Activated T-helper 2 cell treated with anti-CD3 and anti-CD28 coated beads, Interferon-gamma antibody, Interleukin-2, Interleukin-4, amounts not matched to agents 10 μg/mL and 5 μg/mL and 100 μg/mL, durations not matched to agents 14 hours and 24 hours and 36 hours (primary cell): ENCODE data around the gene LENG9. TPM values are rescaled to one million over a fixed set of nuclear protein-coding genes. Genes with fewer than 3 reads are reported as not detected.
"Not testable (repeated sequence)": the region's sequence is repeated elsewhere in the genome, so short reads cannot be mapped to it uniquely, and the experiment has no call there.

ENCODE experiments used
- DNase-seq: peaks from one replicate; pipeline ENCODE4 v3.0.0; 2021; ENCODE audit warnings: low spot score
- H3K27ac Mint-ChIP-seq: one replicate; pipeline ENCODE4 v1.8.0; 2021; ENCODE audit warnings: mixed read lengths
- H3K27me3 Mint-ChIP-seq: one replicate; pipeline ENCODE4 v1.8.0; 2021; ENCODE audit warnings: low read depth, mixed read lengths
- H3K36me3 Mint-ChIP-seq: one replicate; pipeline ENCODE4 v1.8.0; 2021; ENCODE audit warnings: low read depth, mixed read lengths
- H3K4me1 Mint-ChIP-seq: one replicate; pipeline ENCODE4 v1.8.0; 2021; ENCODE audit warnings: low read depth, mixed read lengths
- H3K4me3 Mint-ChIP-seq: one replicate; pipeline ENCODE4 v1.8.0; 2021; ENCODE audit warnings: low read depth, mild to moderate bottlenecking, moderate library complexity, mixed read lengths
- H3K9me3 Mint-ChIP-seq: one replicate; pipeline ENCODE4 v1.8.0; 2021; ENCODE audit warnings: mixed read lengths
- intact Hi-C: fragments of 100-400 bp; cut with micrococcal nuclease; formaldehyde crosslinking; loops from one replicate; pipeline ENCODE4 v1.15.1; 2023
- total RNA-seq: library from RNA; stranded (reverse); gene quantifications from 2 replicates; pipeline ENCODE4 v1.2.3, GENCODE V29; 2022

The LENG9 gene
- total RNA-seq, 1 donor from 2014 or later, result 8.1 TPM

DNA sequence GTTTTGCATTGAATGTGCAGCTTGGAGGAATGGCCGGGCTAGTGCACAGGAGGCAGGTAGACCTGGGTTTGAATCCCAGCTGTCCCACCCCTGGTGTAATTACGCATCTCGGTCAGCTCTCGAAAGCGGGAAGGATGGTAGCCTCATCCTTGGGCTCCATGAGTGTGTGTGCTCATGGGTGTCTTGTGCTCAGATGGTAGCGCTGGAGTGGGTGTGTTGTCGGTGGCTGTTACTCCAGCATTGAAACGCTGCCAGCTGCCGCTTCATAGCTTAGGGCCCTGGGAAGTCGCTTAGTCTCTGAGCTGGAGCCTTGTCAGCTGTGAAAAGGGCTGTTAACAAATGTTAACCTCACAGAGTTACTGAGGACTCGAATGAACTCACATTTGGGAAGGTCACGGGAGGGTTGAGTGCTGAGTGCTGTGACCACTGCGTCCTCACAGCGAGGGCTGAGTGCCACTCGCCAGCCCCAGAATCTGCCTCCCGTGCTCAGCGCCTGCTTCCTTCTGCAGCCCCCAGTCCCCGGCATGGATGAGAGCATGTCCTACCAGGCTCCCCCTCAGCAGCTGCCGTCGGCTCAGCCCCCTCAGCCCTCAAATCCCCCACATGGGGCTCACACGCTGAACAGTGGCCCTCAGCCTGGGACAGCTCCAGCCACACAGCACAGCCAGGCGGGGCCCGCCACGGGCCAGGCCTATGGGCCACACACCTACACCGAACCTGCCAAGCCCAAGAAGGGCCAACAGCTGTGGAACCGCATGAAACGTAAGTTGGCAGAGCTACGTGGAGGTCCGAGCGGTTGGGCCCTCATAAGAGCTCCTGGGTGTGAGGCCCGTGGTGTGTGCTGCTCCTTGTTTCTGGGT, 9.4 kb downstream of the LENG9 start:
- Mint-ChIP-seq H3K36me3 (peaks cover 82% of the 10 kb centered on the region), H3K4me3 (no peak overlapping the region), H3K9me3 (no peaks in the 10 kb centered on the region), H3K27ac (no peak overlapping the region), H3K27me3 (no peaks in the 10 kb centered on the region), H3K4me1 (peaks cover 18% of the 10 kb centered on the region)
- intact Hi-C loops, result no loop called here
- DNase-seq, result no peak

DNA sequence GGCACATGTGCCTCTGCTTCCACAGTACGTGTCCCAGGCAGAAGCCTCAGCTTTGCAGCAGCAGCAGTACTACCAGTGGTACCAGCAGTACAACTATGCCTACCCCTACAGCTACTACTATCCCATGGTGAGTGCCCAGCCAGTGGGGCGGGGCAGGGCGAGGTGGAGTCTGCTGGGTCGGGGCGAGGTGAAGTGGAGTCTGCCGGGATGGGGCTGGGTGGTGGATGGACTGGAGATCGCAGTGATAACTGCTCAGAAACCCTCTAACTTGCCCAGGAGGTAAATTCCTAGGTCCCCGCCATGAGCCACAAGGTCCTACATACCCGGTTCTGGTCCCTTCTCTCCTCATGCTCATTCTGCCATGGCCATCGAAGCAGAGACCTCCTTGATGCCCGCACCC, 11.0 kb downstream of the LENG9 start:
- H3K4me3 Mint-ChIP-seq, result no peak overlapping the region
- intact Hi-C loops, result no loop called here
- peaks cover 76% of the 10 kb centered on the region for H3K36me3 Mint-ChIP-seq
- H3K27ac Mint-ChIP-seq, result no peak overlapping the region
- no peaks in the 10 kb centered on the region for H3K27me3 Mint-ChIP-seq
- peaks cover 21% of the 10 kb centered on the region for H3K4me1 Mint-ChIP-seq
- H3K9me3 Mint-ChIP-seq, result no peaks in the 10 kb centered on the region
- DNase-seq, result no peak

GRCh38 chr19:54451997-54452396, 11.6 kb downstream of the LENG9 start:
- H3K27ac Mint-ChIP-seq, result no peak overlapping the region
- H3K4me1 Mint-ChIP-seq, result peaks cover 24% of the 10 kb centered on the region
- no peaks in the 10 kb centered on the region for H3K27me3 Mint-ChIP-seq
- H3K9me3 Mint-ChIP-seq, result no peaks in the 10 kb centered on the region
- DNase-seq, result no peak
- intact Hi-C loops, result no loop called here
- no peak overlapping the region for H3K4me3 Mint-ChIP-seq
- peaks cover 78% of the 10 kb centered on the region for H3K36me3 Mint-ChIP-seq

DNA sequence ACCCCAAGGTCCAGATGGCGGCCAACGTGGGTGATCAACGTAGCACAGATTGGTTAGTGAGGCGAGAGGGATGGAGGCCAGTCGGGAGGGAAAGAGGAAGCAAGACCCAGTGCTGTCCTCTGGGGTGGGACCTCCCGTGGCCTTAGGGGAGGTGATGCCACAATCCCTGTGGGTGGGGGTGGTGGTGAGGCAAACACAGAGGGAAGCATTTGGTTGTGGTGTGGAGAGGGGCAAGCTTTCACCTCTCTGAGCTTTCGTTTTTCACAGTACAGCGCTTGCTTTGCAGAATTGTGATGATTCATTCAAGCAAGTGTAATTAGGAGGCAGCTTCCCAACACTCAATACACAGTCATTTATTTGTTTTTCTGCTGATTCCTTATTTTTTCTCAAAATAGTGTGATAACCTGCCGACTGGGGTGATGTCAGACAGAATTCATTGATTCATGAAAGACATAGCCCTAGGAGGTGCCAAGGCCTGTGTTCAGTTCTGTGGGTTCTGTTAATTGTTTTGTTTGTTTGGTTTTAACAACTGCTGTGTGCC, 12.2 kb downstream of the LENG9 start:
- intact Hi-C loops, result no loop called here
- Mint-ChIP-seq H3K4me3 (peak overlapping the region; percentile 100), H3K4me1 (peaks cover 27% of the 10 kb centered on the region), H3K36me3 (peaks cover 80% of the 10 kb centered on the region), H3K9me3 (no peaks in the 10 kb centered on the region), H3K27me3 (no peaks in the 10 kb centered on the region), H3K27ac (peak overlapping the region; percentile 55)
- DNase-seq, result no peak

GRCh38 chr19:54449701-54450069, 13.9 kb downstream of the LENG9 start:
- Mint-ChIP-seq H3K36me3 (peaks cover 73% of the 10 kb centered on the region), H3K4me1 (peaks cover 27% of the 10 kb centered on the region)

DNA sequence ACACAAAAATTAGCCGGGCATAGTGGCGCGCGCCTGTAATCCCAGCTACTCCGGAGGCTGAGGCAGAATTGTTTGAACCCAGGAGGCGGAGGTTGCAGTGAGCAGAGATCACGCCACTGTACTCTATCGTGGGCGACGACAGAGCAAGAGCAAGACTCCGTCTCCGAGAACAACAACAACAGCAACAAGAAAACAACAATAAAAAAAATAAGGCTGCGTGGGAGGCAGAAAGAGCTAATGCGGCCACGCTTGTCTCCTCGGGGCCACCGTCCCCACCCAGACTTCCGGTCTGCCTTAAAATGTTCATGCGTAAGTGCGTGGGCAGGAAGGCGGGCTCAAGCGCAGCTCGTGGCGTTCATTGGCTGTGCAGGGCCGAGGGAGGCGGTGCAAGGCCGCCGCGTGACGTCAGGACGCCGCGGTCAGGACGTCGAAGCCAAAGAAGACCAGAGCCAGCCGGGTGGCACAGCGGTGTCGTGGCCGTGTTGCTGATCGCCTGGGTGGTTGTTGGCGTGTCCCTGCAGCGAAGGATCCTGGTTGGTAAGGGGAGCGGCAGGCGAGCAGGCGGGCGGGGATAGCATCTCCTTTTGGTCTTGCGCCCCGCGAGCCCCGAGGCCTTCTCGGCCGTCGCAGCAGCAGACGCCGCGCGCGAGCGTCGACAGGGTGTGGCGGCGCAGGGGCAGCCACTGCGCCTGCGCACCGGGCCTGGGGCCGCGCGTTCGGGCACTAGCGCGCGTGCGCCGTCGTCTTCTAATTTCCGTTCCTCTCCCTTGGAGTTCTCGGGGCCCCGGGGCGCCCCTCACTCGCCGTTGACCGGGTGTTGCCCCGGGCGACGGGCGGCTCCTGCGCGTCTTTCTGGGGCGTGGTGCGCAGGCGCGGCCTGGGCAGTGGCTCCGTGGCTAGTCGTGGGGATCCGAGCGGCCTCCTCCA, 14.5 kb downstream of the LENG9 start, which contains the start of gene LENG8:
LENG8 (plus strand) TSS at position 426 of the 927 bp plus-strand sequence. CDS start 2,146 bp downstream, outside the sequence.
- Mint-ChIP-seq H3K27ac (peak within 1 kb of the TSS; percentile 97), H3K27me3 (no peaks in the 10 kb centered on the region), H3K4me1 (peaks cover 27% of the 10 kb centered on the region), H3K4me3 (peak within 1 kb of the TSS; percentile 100), H3K9me3 (no peaks in the 10 kb centered on the region), H3K36me3 (peaks cover 72% of the 10 kb centered on the region)
- DNase-seq, result peak; percentile 97
- intact Hi-C loops, result loop anchor here (1.0 kb wide), 1 partner anchor 15 kb away; no protein-coding TSS in a partner anchor

More at GRCh38 chr19:54449701-54450069, 13.9 kb downstream of the LENG9 start:
- no peak for DNase-seq
- peak overlapping the region; percentile 86 for H3K27ac Mint-ChIP-seq
- intact Hi-C loops, result loop anchor here (1.0 kb wide), 1 partner anchor 15 kb away; no protein-coding TSS in a partner anchor
- no peaks in the 10 kb centered on the region for H3K27me3 Mint-ChIP-seq
- no peaks in the 10 kb centered on the region for H3K9me3 Mint-ChIP-seq
- H3K4me3 Mint-ChIP-seq, result peak overlapping the region; percentile 100

DNA sequence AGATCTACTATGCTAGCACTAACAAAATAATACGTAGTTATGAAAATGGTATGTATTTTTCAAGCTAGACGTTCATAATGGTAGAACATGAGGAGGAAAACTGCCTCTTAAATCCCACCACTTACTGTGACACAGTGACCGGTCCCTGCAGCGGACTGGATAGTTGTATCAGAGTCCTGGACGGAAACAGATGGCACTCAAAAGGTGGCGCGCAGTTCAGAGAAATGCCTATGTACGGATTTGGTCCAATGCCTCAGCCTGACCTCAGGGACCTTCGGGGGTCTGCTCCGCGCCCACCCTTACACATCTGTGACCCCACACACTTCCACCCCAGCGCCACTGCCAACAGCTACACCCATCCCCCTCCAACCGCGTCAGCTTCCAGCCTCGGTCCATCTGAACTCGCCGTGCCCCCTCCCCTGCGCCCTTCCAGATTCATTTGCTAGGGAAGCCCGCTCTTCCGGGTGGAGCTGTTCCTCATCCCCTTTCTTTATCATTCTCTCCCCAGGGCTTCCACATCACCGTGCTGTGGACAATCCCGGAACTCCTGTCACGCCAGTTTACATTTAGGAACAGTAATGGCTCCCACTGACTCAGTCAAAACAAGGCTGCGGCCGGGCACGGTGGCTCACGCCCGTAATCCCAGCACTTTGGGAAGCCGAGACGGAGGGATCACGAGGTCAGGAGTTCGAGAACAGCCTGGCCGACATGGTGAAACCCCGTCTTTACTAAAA, 15.4 kb downstream of the LENG9 start:
- Mint-ChIP-seq H3K27me3 (no peaks in the 10 kb centered on the region), H3K4me1 (peaks cover 28% of the 10 kb centered on the region)
- intact Hi-C loops, result no loop called here

DNA sequence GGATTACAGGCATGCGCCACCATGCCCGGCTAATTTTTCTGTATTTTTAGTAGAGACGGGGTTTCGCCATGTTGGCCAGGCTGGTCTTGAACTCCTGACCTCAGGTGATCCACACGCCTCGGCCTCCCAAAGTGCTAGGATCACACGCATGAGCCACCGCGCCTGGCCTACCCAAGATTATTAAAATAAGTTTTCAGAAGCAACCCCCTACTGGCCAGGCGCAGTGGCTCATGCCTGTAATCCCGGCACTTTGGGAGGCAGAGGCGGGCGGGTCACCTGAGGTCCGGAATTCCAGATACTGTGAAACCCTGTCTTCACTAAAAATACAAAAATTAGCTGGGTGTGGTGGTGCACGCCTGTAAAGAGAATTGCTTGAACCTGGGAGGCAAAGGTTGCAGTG, 17.2 kb downstream of the LENG9 start:
- peaks cover 27% of the 10 kb centered on the region for H3K4me1 Mint-ChIP-seq
- H3K9me3 Mint-ChIP-seq, H3K27me3 Mint-ChIP-seq: not testable (repeated sequence)

More for the DNA sequence above, 15.4 kb downstream of the LENG9 start:
- peak overlapping the region; percentile 97 for H3K27ac Mint-ChIP-seq
- no peak for DNase-seq
- peaks cover 66% of the 10 kb centered on the region for H3K36me3 Mint-ChIP-seq
- H3K9me3 Mint-ChIP-seq, result no peaks in the 10 kb centered on the region
- H3K4me3 Mint-ChIP-seq, result peak overlapping the region; percentile 100

GRCh38 chr19:54444737-54445136, 18.8 kb downstream of the LENG9 start:
- peaks cover 13% of the 10 kb centered on the region for H3K4me1 Mint-ChIP-seq
- no peaks in the 10 kb centered on the region for H3K9me3 Mint-ChIP-seq
- DNase-seq, result no peak
- intact Hi-C loops, result no loop called here
- H3K27me3 Mint-ChIP-seq, result no peaks in the 10 kb centered on the region
- H3K27ac Mint-ChIP-seq, result no peak overlapping the region
- no peak overlapping the region for H3K4me3 Mint-ChIP-seq
- peaks cover 47% of the 10 kb centered on the region for H3K36me3 Mint-ChIP-seq

More for the DNA sequence above, 17.2 kb downstream of the LENG9 start:
- intact Hi-C loops, H3K4me3 Mint-ChIP-seq, DNase-seq, H3K27ac Mint-ChIP-seq: not testable (repeated sequence)
- H3K36me3 Mint-ChIP-seq, result peaks cover 59% of the 10 kb centered on the region

DNA sequence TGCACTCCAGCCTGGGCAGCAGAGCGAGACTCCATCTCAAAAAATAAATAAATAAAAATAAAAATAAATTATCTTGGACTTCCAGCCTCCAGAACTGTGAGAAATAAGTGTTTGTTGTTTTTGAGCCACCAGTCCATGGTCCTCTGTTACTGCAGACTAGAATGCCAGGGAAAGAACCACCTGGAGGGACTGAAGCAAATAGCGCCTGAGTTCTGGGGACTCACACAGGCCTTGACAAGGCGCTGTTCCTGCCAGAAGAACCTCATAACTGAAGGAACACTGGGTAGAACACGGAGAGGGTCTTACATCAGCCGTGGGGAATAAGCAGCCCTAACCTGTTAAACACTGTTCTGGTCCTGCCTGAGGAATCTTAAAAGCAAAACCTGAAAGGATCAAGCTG, 22.9 kb downstream of the LENG9 start:
- intact Hi-C loops, result no loop called here
- no peaks in the 10 kb centered on the region for H3K27me3 Mint-ChIP-seq
- H3K36me3 Mint-ChIP-seq, result peaks cover 35% of the 10 kb centered on the region
- H3K4me1 Mint-ChIP-seq, result peaks cover 3% of the 10 kb centered on the region
- H3K4me3 Mint-ChIP-seq, result no peak overlapping the region
- no peak overlapping the region for H3K27ac Mint-ChIP-seq
- H3K9me3 Mint-ChIP-seq, result no peaks in the 10 kb centered on the region
- no peak for DNase-seq

GRCh38 chr19:54439174-54439851, 24.3 kb downstream of the LENG9 start:
- Mint-ChIP-seq H3K4me1 (peaks cover 8% of the 10 kb centered on the region), H3K9me3 (no peaks in the 10 kb centered on the region), H3K27ac (no peak overlapping the region), H3K27me3 (no peaks in the 10 kb centered on the region), H3K4me3 (no peak overlapping the region), H3K36me3 (peaks cover 28% of the 10 kb centered on the region)
- DNase-seq, result no peak
- intact Hi-C loops, result no loop called here
